ENCODE results near the gene ZNF236. TPM values are rescaled to one million over a fixed set of nuclear protein-coding genes. Genes with fewer than 3 reads are reported as not detected.

The ZNF236 gene
- total and polyA plus RNA-seq, 2 of the 8 experiments (the other 6 are each of a cell fraction or from before 2014, with no cell fraction given), result 6.7 to 14.5 TPM

DNA sequence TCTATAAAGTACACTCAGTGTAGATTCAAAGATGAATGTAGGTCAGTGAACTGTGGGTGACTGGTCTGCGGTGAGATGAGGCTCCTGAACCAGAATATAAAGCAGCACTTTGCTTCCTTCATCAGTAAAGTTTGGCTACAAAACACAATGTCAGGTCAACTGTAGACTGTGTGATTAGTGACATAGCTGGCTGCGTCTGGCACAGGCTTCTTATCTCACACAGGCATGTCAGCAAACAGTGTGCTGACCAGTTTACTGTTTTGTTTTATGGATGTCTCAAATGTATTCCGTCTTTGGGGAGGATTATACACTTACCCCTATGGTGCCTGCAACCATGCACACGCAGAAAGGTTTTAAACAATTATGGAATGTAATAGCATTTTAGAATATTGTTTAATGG lies 87.1 kb downstream of the ZNF236 start:
- Histone ChIP-seq H2BK20ac (ENCODE audit: low read length) (no peak overlapping the region), H3K9ac (replicated peaks in 1 of 4; ENCODE audit: extremely low read depth in 1 of 4, low read depth in 3 of 4, low read length in 3 of 4) (no peak overlapping the region), H3K56ac (replicated peaks; ENCODE audit: insufficient read length, low read depth, low read length) (no peak overlapping the region), H2AK5ac (ENCODE audit: low read depth, low read length) (no peak overlapping the region), H2BK5ac (ENCODE audit: low read depth, low read length) (no peak overlapping the region), H3K23ac (ENCODE audit: insufficient read length) (no peak overlapping the region), H2BK15ac (ENCODE audit: low read length) (no peak overlapping the region), H4K5ac (ENCODE audit: insufficient read length, low read depth, low read length) (no peak overlapping the region), H3K4me3 (ENCODE audit: extremely low read depth in 1 of 4, insufficient read depth in 2 of 4, low read depth in 3 of 4, low read length in 4 of 4) (no peak overlapping the region), H3K14ac (ENCODE audit: insufficient read length) (no peak overlapping the region), H4K91ac (replicated peaks; ENCODE audit: insufficient read length, low read length) (no peak overlapping the region), H4K8ac (ENCODE audit: extremely low read depth, insufficient read depth, low read length) (no peak overlapping the region), H3K27ac (ENCODE audit: low read depth, low read length) (no peak overlapping the region), H2AFZ (ENCODE audit: low read length) (no peak overlapping the region), H3K79me2 (ENCODE audit: control insufficient read depth in 1 of 2, insufficient read depth in 2 of 2, low read length in 2 of 2) (no peaks in the 10 kb centered on the region), H3K4ac (replicated peaks; ENCODE audit: insufficient read length, low read depth, low read length) (no peak overlapping the region), H3K36me3 (ENCODE audit: control insufficient read depth in 2 of 4, insufficient read depth in 4 of 4, low read length in 3 of 4) (peaks cover 5 to 29% (median 11%) of the 10 kb centered on the region in 4 experiments), H2BK120ac (replicated peaks; ENCODE audit: low read depth, low read length) (no peak overlapping the region), H3K4me1 (replicated peaks in 1 of 4; ENCODE audit: control insufficient read depth in 3 of 4, insufficient read depth in 4 of 4, low read length in 3 of 4) (no peaks in the 10 kb centered on the region), H3K9me3 (ENCODE audit: insufficient read depth in 2 of 2, low read depth in 1 of 2, low read length in 1 of 2) (no peaks in the 10 kb centered on the region), H3K4me2 (ENCODE audit: insufficient read depth in 1 of 2, low read depth in 2 of 2, low read length in 2 of 2) (no peak overlapping the region), H3K23me2 (ENCODE audit: low read depth, low read length) (no peaks in the 10 kb centered on the region), H2BK12ac (ENCODE audit: low read depth, low read length) (no peak overlapping the region), H3K27me3 (replicated peaks in 1 of 4; ENCODE audit: control insufficient read depth in 3 of 4, extremely low read depth in 1 of 4, insufficient read depth in 3 of 4, low read length in 3 of 4) (no peaks in the 10 kb centered on the region), H3K79me1 (ENCODE audit: low read depth, low read length) (no peaks in the 10 kb centered on the region), H4K20me1 (replicated peaks in 1 of 2; ENCODE audit: control insufficient read depth in 1 of 2, insufficient read depth in 2 of 2, low read length in 2 of 2) (no peaks in the 10 kb centered on the region), H3K18ac (ENCODE audit: extremely low read depth, low read length) (no peak overlapping the region)
- ChIA-PET CTCF (ENCODE audit: partially characterized antibody) (interaction anchor here (0.7 kb wide), 1 partner anchor 176 kb away, joined by 3 read pairs; no protein-coding TSS in a partner anchor), POLR2A (ENCODE audit: partially characterized antibody) (no interaction called here)
- DNase-seq (ENCODE audit: low read depth in 1 of 2, low spot score in 2 of 2), result no peak
- FAIRE-seq, result no peak
- WGBS, 2 experiments (ENCODE audit: extremely low coverage in 1 of 2, insufficient coverage in 1 of 2, insufficient read length in 1 of 2, insufficient replicate concordance in 2 of 2, low coverage in 1 of 2, low lambda C conversion rate in 2 of 2, missing lambda C conversion rate in 1 of 2), result 90% methylated on average over 4 of the region's 4 CpGs; no CpG with 5 or more reads in 1 of the 2 experiments
- TF ChIP-seq CTCF (IDR thresholded peaks at IDR 0.05; ENCODE audit: control extremely low read depth in 1 of 3, insufficient read depth in 1 of 3, low read depth in 1 of 3, low read length in 3 of 3) (no peak), NRF1 (IDR thresholded peaks at IDR 0.05; ENCODE audit: low read depth, low read length) (no peak), CBX8 (IDR thresholded peaks at IDR 0.05; ENCODE audit: borderline replicate concordance, low read depth, low read length) (no peak), TAF1 (IDR thresholded peaks at IDR 0.05; ENCODE audit: low read depth, low read length) (no peak), ZNF274 (IDR thresholded peaks at IDR 0.05; ENCODE audit: borderline replicate concordance, extremely low read depth, low read length) (no peak)

Data from H1 (cell line).